ENCODE data around the gene CBL.
A peak's percentile ranks its signal among the peaks of the same experiment; 100 is the strongest.

Gene CBL

GRCh38 chr11:119350302-119350701 is 144.2 kb downstream of the CBL start:
- no peak for DNase-seq

GRCh38 chr11:119351232-119351631 is 145.1 kb downstream of the CBL start:
- DNase-seq, result no peak

- DNase-seq, result no peak
Observed at GRCh38 chr11:119352857-119353260, 146.7 kb downstream of the CBL start.

- no peak for DNase-seq
Observed at GRCh38 chr11:119355091-119355843, 149.1 kb downstream of the CBL start.

- DNase-seq, result peak; percentile 72
Observed at GRCh38 chr11:119356349-119357031, 150.4 kb downstream of the CBL start.

- DNase-seq, result no peak
Observed at GRCh38 chr11:119357074-119357473, 150.9 kb downstream of the CBL start.

Data from fibroblast of skin of abdomen (primary cell).